Gastrocnemius medialis (tissue), 4 donors: ENCODE measurements around the gene ADNP. TPM values are rescaled to one million over a fixed set of nuclear protein-coding genes. Genes with fewer than 3 reads are reported as not detected.

ENCODE experiments used
- ATAC-seq, 2 donors: fragments of 150-250 bp; one replicate each; pipeline ENCODE4 v1.9.1; 2016
- DNase-seq, 2 donors: peaks; one replicate each; pipeline ENCODE4 v3.0.0-alpha.2; 2019
- H3K27ac ChIP-seq, 4 donors: fragments of 200-600 bp; sonication (generic); 1 replicate in 1 of 4; 2 replicates in 3 of 4; pipeline ENCODE4 v1.5.1; 2016 to 2018; ENCODE audit warnings: mild to moderate bottlenecking in 2 of 4, moderate library complexity in 1 of 4
- H3K27me3 ChIP-seq, 3 donors: fragments of 200-600 bp; sonication (generic) in 2 of 3; 1 replicate in 1 of 3; 2 replicates in 2 of 3; pipeline versions ENCODE4 v1.5.1 to v1.6.0; 2016 to 2019; ENCODE audit warnings: mild to moderate bottlenecking in 1 of 3, moderate library complexity in 1 of 3
- H3K36me3 ChIP-seq, 2 donors: fragments of 200-600 bp; sonication (generic) in 1 of 2; one replicate each; pipeline ENCODE4 v1.5.1; 2017 to 2018
- H3K4me1 ChIP-seq, 2 donors: fragments of 200-600 bp; sonication (generic) in 1 of 2; one replicate each; pipeline ENCODE4 v1.5.1; 2016 to 2017; ENCODE audit warnings: mild to moderate bottlenecking in 2 of 2
- H3K4me3 ChIP-seq, 4 donors: fragments of 200-600 bp; sonication (generic) in 3 of 4; 1 replicate in 1 of 4; 2 replicates in 3 of 4; pipeline ENCODE4 v1.5.1; 2016 to 2019; ENCODE audit warnings: mild to moderate bottlenecking in 2 of 4
- H3K9me3 ChIP-seq, 3 donors: fragments of 200-600 bp; sonication (generic) in 2 of 3; 1 replicate in 1 of 3; 2 replicates in 2 of 3; pipeline ENCODE4 v1.5.1; 2016 to 2019
- POLR2A ChIP-seq, 2 donors: fragments of 450-650 bp; IDR thresholded peaks; one replicate each; pipeline ENCODE4 v1.6.1; 2017; ENCODE audit warnings: antibody characterized with exemption in 2 of 2, mild to moderate bottlenecking in 2 of 2, moderate library complexity in 2 of 2
- in situ Hi-C, 4 donors: fragments of 200-750 bp; cut with MboI; loops; one replicate each; pipeline versions ENCODE4 v1.15.0 to v1.8.0; 2017; ENCODE audit warnings: low sequenced_read_pairs in 4 of 4
- intact Hi-C: fragments of 100-400 bp; cut with DNase I; formaldehyde crosslinking; loops from one replicate; pipeline ENCODE4 v1.15.1; 2023; ENCODE audit warnings: low total_unique reads
- total RNA-seq, 4 donors: library from RNA; depleted of rRNA; stranded (reverse); fragments of >200 nt; gene quantifications; one replicate each; pipeline versions ENCODE4 v1.1.0 to v1.2.3, GENCODE V29; 2016
- TF ChIP-seq, protein P1 (sequence below), 5 experiments: fragments of 450-650 bp in 3 of 5; fragments of 200-600 bp in 2 of 5; sonication (generic) in 2 of 5; IDR thresholded peaks in 4 of 5; conservative IDR thresholded peaks in 1 of 5; 1 replicate in 4 of 5; 2 replicates in 1 of 5; pipeline ENCODE4 v1.5.1; 2016 to 2019; ENCODE audit warnings: antibody characterized with exemption in 5 of 5, mild to moderate bottlenecking in 3 of 5, moderate library complexity in 3 of 5

Gene ADNP
- total RNA-seq, 4 donors from 2014 or later, result 24.0 to 35.4 (median 31.5) TPM

DNA sequence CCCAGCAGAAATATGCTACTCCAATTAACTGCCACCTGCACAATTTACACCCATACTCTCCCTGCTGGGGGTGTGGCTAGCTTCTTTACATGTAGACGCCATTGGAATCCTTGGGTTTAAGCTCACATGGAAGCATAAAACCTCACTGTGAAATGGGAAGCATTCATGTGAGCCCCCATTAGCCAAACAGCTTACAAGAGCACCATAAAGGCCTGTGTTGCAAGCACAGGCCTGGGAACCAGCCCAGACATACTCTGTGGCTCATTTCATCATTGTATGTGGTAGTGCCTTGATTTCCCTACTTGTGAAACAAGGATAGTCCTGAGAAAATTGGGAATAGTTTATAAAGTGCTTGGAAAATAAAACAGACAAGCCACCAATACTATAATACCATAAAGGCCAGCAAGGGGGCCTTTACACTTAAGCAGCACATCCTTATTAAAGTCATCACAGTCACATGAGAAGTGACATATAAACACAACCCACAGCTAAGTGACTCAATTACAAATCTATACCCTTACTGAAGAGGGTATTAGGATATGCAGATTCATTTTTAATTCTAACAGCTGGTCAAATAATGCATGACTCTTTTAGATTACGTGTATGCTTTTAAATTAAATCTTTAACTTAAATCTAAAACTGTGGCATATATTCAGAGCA is 6.8 kb downstream of the ADNP start:
- intact Hi-C loops, result no loop called here
- no peak overlapping the region for H3K4me3 ChIP-seq

DNA sequence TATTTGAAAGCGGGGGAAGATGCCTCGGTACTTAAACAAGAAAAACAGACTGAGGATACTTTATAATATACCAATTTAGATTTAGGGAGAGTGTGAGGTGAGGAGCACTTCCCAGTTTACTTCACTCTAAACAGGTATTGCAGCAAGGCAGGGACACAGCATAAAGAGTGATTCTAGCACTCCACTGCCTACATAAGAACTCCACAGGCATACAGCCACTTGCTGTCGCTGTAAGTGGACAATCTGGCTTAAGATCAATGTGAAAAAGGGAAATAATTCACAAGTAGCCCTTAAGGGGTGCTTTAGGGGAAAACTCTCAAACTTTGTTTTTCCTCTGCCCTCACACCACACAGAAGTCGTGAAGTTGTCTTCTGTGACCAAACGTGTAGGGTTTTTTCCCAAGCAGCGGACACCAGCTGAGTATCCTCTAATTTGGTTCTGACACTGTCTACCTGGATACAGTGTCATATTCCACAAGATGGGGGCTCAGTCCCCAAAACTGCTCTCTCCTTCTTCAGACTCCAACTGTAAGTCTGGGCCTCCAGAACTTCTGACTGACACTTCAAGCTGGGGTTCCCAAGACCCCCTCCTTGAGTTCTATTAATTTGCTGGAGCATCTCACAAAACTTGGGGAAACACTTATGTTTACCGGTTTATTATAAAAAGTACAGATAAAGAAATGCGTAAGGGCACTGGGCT is 9.3 kb downstream of the ADNP start:
- no peak overlapping the region for H3K4me3 ChIP-seq
- intact Hi-C loops (no loop called here), in situ Hi-C loops (loop anchor here in 1 of 4 donors (10.0 kb wide), 1 partner anchor 127 kb away; the partner anchor contains the start of gene BCAS4)
- no peaks in the 10 kb centered on the region for H3K36me3 ChIP-seq
- peaks cover 58 to 72% of the 10 kb centered on the region in 2 donors for H3K4me1 ChIP-seq
- H3K9me3 ChIP-seq, result no peaks in the 10 kb centered on the region
- no peaks in the 10 kb centered on the region for H3K27me3 ChIP-seq
- TF ChIP-seq, protein P1, sequence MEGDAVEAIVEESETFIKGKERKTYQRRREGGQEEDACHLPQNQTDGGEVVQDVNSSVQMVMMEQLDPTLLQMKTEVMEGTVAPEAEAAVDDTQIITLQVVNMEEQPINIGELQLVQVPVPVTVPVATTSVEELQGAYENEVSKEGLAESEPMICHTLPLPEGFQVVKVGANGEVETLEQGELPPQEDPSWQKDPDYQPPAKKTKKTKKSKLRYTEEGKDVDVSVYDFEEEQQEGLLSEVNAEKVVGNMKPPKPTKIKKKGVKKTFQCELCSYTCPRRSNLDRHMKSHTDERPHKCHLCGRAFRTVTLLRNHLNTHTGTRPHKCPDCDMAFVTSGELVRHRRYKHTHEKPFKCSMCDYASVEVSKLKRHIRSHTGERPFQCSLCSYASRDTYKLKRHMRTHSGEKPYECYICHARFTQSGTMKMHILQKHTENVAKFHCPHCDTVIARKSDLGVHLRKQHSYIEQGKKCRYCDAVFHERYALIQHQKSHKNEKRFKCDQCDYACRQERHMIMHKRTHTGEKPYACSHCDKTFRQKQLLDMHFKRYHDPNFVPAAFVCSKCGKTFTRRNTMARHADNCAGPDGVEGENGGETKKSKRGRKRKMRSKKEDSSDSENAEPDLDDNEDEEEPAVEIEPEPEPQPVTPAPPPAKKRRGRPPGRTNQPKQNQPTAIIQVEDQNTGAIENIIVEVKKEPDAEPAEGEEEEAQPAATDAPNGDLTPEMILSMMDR (IDR thresholded peaks at IDR 0.05 in 4 of 5, conservative IDR thresholded peaks at IDR 0.05 in 1 of 5), result no peak
- TF ChIP-seq POLR2A (IDR thresholded peaks at IDR 0.05), result no peak
- DNase-seq (no peak), ATAC-seq (no peak)
- no peak overlapping the region for H3K27ac ChIP-seq

More for the DNA sequence above, 6.8 kb downstream of the ADNP start:
- Histone ChIP-seq H3K27ac (no peak overlapping the region), H3K9me3 (no peaks in the 10 kb centered on the region), H3K27me3 (no peaks in the 10 kb centered on the region), H3K36me3 (no peaks in the 10 kb centered on the region), H3K4me1 (peaks cover 57 to 73% of the 10 kb centered on the region in 2 donors)
- ATAC-seq (no peak), DNase-seq (no peak)
- in situ Hi-C loops, result loop anchor here in 1 of 4 donors (10.0 kb wide), 1 partner anchor 130 kb away; the partner anchor contains the start of gene BCAS4
- TF ChIP-seq, protein P1 (IDR thresholded peaks at IDR 0.05 in 4 of 5, conservative IDR thresholded peaks at IDR 0.05 in 1 of 5), result no peak
- TF ChIP-seq POLR2A (IDR thresholded peaks at IDR 0.05), result no peak

DNA sequence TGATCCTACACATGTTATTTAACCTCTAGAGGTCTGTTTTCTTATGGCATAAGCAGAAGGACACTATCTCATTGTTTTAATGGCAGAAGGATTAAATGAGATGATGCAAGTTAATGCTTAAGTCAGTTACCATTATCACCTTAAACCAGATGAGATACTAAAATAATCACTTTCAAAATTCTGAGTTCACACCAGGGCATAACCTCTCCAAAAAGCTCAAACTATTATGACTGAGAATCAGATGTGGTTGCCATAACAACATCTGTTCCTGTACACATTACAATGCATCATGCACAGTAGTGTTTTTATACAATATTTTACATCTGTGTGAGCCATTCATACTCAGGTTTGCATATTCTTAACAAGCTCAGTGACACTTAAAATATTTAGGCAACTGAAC is 10.2 kb downstream of the ADNP start:
- H3K27ac ChIP-seq, result no peak overlapping the region
- ATAC-seq, result no peak
- intact Hi-C loops, result no loop called here

DNA sequence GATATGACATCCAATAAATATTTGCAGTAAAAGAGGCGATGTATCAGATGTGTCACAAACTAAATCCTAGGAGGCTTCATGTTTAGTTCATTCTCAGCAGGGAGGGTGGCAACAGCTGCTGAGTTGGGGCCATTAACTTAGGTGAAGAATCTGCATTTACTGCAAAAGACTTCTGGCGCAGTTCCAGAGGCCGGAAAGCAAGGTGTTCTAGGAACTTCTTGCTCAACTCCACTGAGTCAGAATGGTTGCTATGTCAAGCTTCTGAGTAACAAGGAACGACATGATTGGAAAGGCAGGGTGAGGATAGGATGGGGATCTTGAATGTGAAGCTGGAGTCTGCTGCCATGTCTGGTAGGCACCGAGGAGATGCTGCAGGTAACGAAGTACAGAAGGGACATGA is 11.7 kb downstream of the ADNP start:
- intact Hi-C loops (loop anchor here (5.0 kb wide), 1 partner anchor 38 kb away; the partner anchor contains the start of genes DPM1 and MOCS3), in situ Hi-C loops (no loop called here)
- Histone ChIP-seq H3K4me1 (peaks cover 69 to 82% of the 10 kb centered on the region in 2 donors), H3K9me3 (no peaks in the 10 kb centered on the region), H3K27ac (peak overlapping the region in 1 of 4 donors; percentile 2), H3K27me3 (no peaks in the 10 kb centered on the region), H3K36me3 (no peaks in the 10 kb centered on the region), H3K4me3 (no peak overlapping the region)
- TF ChIP-seq, protein P1 (IDR thresholded peaks at IDR 0.05 in 4 of 5, conservative IDR thresholded peaks at IDR 0.05 in 1 of 5), result no peak
- TF ChIP-seq POLR2A (IDR thresholded peaks at IDR 0.05), result no peak
- peak; percentile 46 for ATAC-seq
- peak in 1 of 2 donors; percentile 37 for DNase-seq

More for the DNA sequence above, 10.2 kb downstream of the ADNP start:
- no peaks in the 10 kb centered on the region for H3K27me3 ChIP-seq
- TF ChIP-seq, protein P1 (IDR thresholded peaks at IDR 0.05 in 4 of 5, conservative IDR thresholded peaks at IDR 0.05 in 1 of 5), result no peak
- no peak for TF ChIP-seq POLR2A (IDR thresholded peaks at IDR 0.05)
- in situ Hi-C loops, result loop anchor here in 1 of 4 donors (10.0 kb wide), 1 partner anchor 126 kb away; the partner anchor contains the start of gene BCAS4
- H3K9me3 ChIP-seq, result no peaks in the 10 kb centered on the region
- no peak for DNase-seq
- no peaks in the 10 kb centered on the region for H3K36me3 ChIP-seq
- peaks cover 68 to 72% of the 10 kb centered on the region in 2 donors for H3K4me1 ChIP-seq
- H3K4me3 ChIP-seq, result no peak overlapping the region
